GM12873 (cell line): ENCODE results near the gene COX18.

Experiments
- TF ChIP-seq, protein P1 (sequence below): IDR thresholded peaks from 2 replicates; pipeline ENCODE4 v1.5.1; 2012; ENCODE audit warnings: low read depth, mild to moderate bottlenecking, moderate library complexity, low read length, control low read depth; ENCODE audit not compliant: insufficient read depth; ENCODE audit errors: missing control alignments

COX18 gene

DNA sequence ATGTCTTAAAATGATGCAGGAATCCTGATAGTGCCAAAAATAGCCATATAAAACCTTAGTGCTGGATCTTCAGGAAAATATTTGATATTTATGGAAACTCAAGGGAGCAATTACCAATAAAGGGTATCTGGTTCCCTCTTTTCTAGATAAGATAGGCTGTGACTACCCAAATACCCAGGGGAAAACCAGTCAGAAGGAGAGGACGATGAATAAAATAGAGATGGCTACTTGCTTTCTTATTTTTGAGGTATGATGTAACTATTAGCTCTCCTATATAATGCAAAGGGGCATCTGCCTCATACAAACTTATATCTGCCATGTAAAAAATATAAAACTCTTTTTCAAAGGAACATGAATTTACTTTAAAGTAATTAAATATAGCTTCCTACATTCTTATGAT is 23.4 kb upstream of the COX18 start:
- TF ChIP-seq, protein P1, sequence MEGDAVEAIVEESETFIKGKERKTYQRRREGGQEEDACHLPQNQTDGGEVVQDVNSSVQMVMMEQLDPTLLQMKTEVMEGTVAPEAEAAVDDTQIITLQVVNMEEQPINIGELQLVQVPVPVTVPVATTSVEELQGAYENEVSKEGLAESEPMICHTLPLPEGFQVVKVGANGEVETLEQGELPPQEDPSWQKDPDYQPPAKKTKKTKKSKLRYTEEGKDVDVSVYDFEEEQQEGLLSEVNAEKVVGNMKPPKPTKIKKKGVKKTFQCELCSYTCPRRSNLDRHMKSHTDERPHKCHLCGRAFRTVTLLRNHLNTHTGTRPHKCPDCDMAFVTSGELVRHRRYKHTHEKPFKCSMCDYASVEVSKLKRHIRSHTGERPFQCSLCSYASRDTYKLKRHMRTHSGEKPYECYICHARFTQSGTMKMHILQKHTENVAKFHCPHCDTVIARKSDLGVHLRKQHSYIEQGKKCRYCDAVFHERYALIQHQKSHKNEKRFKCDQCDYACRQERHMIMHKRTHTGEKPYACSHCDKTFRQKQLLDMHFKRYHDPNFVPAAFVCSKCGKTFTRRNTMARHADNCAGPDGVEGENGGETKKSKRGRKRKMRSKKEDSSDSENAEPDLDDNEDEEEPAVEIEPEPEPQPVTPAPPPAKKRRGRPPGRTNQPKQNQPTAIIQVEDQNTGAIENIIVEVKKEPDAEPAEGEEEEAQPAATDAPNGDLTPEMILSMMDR, result no peak

DNA sequence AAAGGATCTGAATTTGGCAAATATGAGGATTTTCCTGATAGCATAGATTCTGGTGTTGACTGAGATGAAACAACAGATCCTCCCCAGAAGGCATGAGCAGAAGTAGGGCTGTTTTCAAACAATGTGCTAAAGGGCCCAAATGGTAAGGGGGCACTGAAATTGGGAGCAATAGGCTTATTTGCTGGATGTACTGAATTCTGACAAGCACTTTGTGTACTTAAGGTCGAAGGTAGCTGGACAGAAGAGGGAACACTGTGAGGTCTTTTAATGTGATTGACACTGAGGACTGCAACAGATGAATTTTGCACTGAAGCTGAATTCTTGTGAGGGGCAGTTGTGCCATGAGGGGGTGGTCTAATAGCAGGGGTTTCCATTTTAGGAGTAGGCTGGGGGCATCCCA is 21.2 kb upstream of the COX18 start:
- TF ChIP-seq, protein P1, result no peak

GRCh38 chr4:73087871-73088270 is 18.4 kb upstream of the COX18 start:
- TF ChIP-seq, protein P1, result no peak

- TF ChIP-seq, protein P1, result no peak
Measured at GRCh38 chr4:73086095-73086868, 16.8 kb upstream of the COX18 start.

GRCh38 chr4:73080789-73081188 is 11.3 kb upstream of the COX18 start:
- TF ChIP-seq, protein P1, result no peak

- TF ChIP-seq, protein P1, result no peak
Measured at GRCh38 chr4:73075832-73076231, 6.3 kb upstream of the COX18 start.

GRCh38 chr4:73070074-73070390 is 516 bp upstream of the COX18 start:
- TF ChIP-seq, protein P1, result no peak
